OCI-LY7 (cell line): ENCODE data around the gene KLHL17. TPM values are rescaled to one million over a fixed set of nuclear protein-coding genes. Genes with fewer than 3 reads are reported as not detected.

Experiments used
- BruUV-seq: library from RNA; stranded (reverse); fragments of 400-500 nt; replicated peaks from 2 replicates; lab custom pipeline; 2021; lab: Mats Ljungman, UMichigan
- CTCF ChIA-PET: fragments of 300-600 bp; sonication (Branson Sonifier 250); formaldehyde crosslinking; loops from one replicate; lab custom pipeline; 2022; ENCODE audit warnings: antibody characterized with exemption; ENCODE audit not compliant: unreplicated experiment; lab: Charles Lee
- POLR2A ChIA-PET: fragments of 300-600 bp; sonication (Branson Sonifier 250); formaldehyde crosslinking; loops from one replicate; lab custom pipeline; 2022; ENCODE audit warnings: antibody characterized with exemption; lab: Charles Lee
- DNase-seq: peaks from one replicate; pipeline ENCODE4 v3.0.0-alpha.2; 2015; ENCODE audit warnings: low spot score
- H2AFZ ChIP-seq: fragments of 200-600 bp; sonication (generic), shearing (Covaris generic); 2 replicates; pipeline ENCODE4 v1.6.1; 2014; ENCODE audit warnings: mild to moderate bottlenecking, antibody characterized with exemption, low read length, moderate library complexity
- H3K27ac ChIP-seq: fragments of 200-600 bp; sonication (generic); 2 replicates; pipeline ENCODE4 v1.5.1; 2014; ENCODE audit warnings: mixed run types, low read depth, mild to moderate bottlenecking, moderate library complexity, low read length, inconsistent platforms; ENCODE audit not compliant: poor library complexity, severe bottlenecking
- H3K36me3 ChIP-seq: fragments of 200-600 bp; sonication (generic); 2 replicates; pipeline ENCODE4 v1.6.1; 2014; ENCODE audit warnings: mild to moderate bottlenecking, antibody characterized with exemption, low read length, moderate library complexity, mixed read lengths; ENCODE audit not compliant: insufficient read depth
- H3K4me1 ChIP-seq: fragments of 200-600 bp; sonication (generic); 2 replicates; pipeline ENCODE4 v1.5.1; 2014; ENCODE audit warnings: mild to moderate bottlenecking, low read length; ENCODE audit not compliant: insufficient read depth, poor library complexity, severe bottlenecking
- H3K4me2 ChIP-seq: fragments of 200-600 bp; sonication (generic); 2 replicates; pipeline ENCODE4 v1.6.1; 2014; ENCODE audit warnings: mild to moderate bottlenecking, low read length
- H3K4me3 ChIP-seq: fragments of 200-600 bp; sonication (generic); 2 replicates; pipeline ENCODE4 v1.5.1; 2014; ENCODE audit warnings: mild to moderate bottlenecking, low read depth, low read length; ENCODE audit not compliant: poor library complexity, severe bottlenecking
- H3K79me2 ChIP-seq: fragments of 200-600 bp; sonication (generic); 2 replicates; pipeline ENCODE4 v1.6.1; 2016; ENCODE audit warnings: low read depth, mild to moderate bottlenecking, low read length, moderate library complexity, mixed read lengths; ENCODE audit not compliant: insufficient read depth
- H3K9me2 ChIP-seq: fragments of 200-600 bp; sonication (generic); 2 replicates; pipeline ENCODE4 v1.6.1; 2016; ENCODE audit warnings: mild to moderate bottlenecking, low read length, mixed read lengths; ENCODE audit not compliant: insufficient read depth
- H3K9me3 ChIP-seq: fragments of 200-600 bp; sonication (generic); 2 replicates; pipeline ENCODE4 v1.6.1; 2014; ENCODE audit warnings: mild to moderate bottlenecking, mixed run types, low read length, mixed read lengths
- H4K20me1 ChIP-seq: fragments of 200-600 bp; sonication (generic); 2 replicates; pipeline ENCODE4 v1.6.1; 2014; ENCODE audit warnings: mild to moderate bottlenecking, antibody characterized with exemption, low read length, moderate library complexity, mixed read lengths; ENCODE audit not compliant: insufficient read depth
- EZH2phosphoT487 ChIP-seq: fragments of 200-600 bp; sonication (generic); IDR thresholded peaks from 2 replicates; pipeline ENCODE4 v1.6.1; 2018; ENCODE audit warnings: low read depth, borderline replicate concordance, mild to moderate bottlenecking, mixed run types, antibody characterized with exemption, low read length, moderate library complexity, mixed read lengths
- intact Hi-C: fragments of 100-400 bp; cut with micrococcal nuclease; formaldehyde crosslinking; loops from one replicate; pipeline ENCODE4 v1.10.0; 2022; ENCODE audit not compliant: unreplicated experiment
- total RNA-seq, 2 experiments: library from RNA; depleted of rRNA in 1 of 2; stranded (reverse); fragments of >200 nt in 1 of 2; shearing (Covaris generic) in 1 of 2; gene quantifications; 2 replicates each; pipeline ENCODE4 v1.2.3, GENCODE V29; 2014 to 2022
- TF ChIP-seq, protein P1 (sequence below): fragments of 200-600 bp; sonication (generic); conservative IDR thresholded peaks from 2 replicates; pipeline ENCODE4 v1.5.1; 2014; ENCODE audit warnings: mild to moderate bottlenecking, antibody characterized with exemption, low read length, moderate library complexity, mixed read lengths

The KLHL17 gene
- total RNA-seq, 2 experiments from 2014 or later, result 21.7 to 23.3 TPM

DNA sequence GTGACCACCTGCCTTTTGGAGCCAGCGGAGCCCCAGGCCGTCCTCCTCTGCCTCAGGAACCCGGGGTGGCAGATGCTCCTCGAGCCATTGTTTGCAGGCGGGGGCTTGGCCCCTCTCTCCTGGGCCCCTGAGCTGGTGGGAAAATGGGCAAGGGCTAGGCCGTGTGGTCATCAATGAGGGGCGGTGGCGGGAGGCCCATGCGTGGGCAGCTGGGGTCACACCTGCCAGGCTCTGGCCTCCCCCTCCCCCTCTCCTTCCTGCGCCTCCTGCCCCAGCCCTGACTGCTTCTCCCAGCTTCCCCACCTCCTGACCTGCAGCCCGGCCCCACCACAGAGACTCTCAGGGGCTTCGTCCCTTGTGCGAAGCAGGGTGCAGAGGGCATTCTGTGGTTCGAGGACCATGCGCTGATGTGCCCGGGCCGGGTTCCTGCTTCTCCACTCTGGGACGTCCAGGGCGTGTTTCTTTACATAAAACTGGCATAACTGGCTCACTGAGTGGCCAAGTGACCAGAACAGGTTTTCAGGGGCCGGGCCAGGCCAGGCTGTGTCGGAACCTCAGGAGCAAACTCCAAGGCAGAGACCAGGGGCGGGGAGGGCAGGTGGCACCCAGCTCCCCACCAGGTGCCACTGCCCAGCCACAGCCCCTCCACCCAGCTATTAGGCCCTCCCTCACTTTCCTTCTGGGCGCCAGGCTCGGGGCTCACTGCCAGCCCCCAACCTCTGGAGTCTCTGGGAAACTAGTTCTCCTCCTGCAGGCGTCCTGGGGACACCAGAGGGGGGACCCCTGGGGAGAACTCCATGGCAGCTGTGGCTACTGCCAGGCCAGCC, 27.4 kb upstream of the KLHL17 start:
- H3K9me2 ChIP-seq, result no peaks in the 10 kb centered on the region
- intact Hi-C loops, result no loop called here
- H3K4me2 ChIP-seq, result no peak overlapping the region
- H2AFZ ChIP-seq, result no peak overlapping the region
- H4K20me1 ChIP-seq, result no peaks in the 10 kb centered on the region
- no peak for TF ChIP-seq EZH2phosphoT487
- TF ChIP-seq, protein P1, sequence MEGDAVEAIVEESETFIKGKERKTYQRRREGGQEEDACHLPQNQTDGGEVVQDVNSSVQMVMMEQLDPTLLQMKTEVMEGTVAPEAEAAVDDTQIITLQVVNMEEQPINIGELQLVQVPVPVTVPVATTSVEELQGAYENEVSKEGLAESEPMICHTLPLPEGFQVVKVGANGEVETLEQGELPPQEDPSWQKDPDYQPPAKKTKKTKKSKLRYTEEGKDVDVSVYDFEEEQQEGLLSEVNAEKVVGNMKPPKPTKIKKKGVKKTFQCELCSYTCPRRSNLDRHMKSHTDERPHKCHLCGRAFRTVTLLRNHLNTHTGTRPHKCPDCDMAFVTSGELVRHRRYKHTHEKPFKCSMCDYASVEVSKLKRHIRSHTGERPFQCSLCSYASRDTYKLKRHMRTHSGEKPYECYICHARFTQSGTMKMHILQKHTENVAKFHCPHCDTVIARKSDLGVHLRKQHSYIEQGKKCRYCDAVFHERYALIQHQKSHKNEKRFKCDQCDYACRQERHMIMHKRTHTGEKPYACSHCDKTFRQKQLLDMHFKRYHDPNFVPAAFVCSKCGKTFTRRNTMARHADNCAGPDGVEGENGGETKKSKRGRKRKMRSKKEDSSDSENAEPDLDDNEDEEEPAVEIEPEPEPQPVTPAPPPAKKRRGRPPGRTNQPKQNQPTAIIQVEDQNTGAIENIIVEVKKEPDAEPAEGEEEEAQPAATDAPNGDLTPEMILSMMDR, result no peak
- H3K9me3 ChIP-seq, result no peaks in the 10 kb centered on the region
- no TSS peak for BruUV-seq
- H3K27ac ChIP-seq, result no peak overlapping the region
- ChIA-PET CTCF (interaction anchor here (0.6 kb wide), 1 partner anchor 89 kb away, joined by 3 read pairs; no protein-coding TSS in a partner anchor), POLR2A (no interaction called here)
- DNase-seq, result no peak
- no peak overlapping the region for H3K4me3 ChIP-seq
- H3K4me1 ChIP-seq, result no peaks in the 10 kb centered on the region
- no peaks in the 10 kb centered on the region for H3K36me3 ChIP-seq
- no peaks in the 10 kb centered on the region for H3K79me2 ChIP-seq

DNA sequence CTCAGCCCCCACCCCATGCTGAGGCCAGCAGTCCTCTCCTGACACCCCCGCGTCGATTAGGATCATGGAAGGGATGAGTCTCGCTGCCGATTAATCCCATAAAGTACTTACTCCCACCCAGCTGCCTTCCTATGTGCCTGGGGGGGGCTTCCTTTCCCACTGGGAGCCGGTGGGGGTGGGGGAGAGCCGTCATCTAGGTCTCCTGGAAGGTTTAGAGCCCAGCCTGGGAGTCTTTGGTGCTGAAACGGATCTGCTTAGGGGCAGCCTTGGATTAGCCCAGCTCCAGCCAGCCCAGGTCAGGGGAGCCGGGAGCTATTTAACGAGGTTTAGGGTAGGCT, 26.8 kb upstream of the KLHL17 start:
- H3K9me3 ChIP-seq, result no peaks in the 10 kb centered on the region
- POLR2A ChIA-PET, result no interaction called here
- H3K27ac ChIP-seq, result no peak overlapping the region
- H3K9me2 ChIP-seq, result no peaks in the 10 kb centered on the region
- no peak for DNase-seq
- no peak for TF ChIP-seq EZH2phosphoT487
- TF ChIP-seq, protein P1, result no peak
- H2AFZ ChIP-seq, result no peak overlapping the region
- CTCF ChIA-PET, result interaction anchor here (0.6 kb wide), 1 partner anchor 88 kb away, joined by 3 read pairs; no protein-coding TSS in a partner anchor
- no peak overlapping the region for H3K4me3 ChIP-seq
- no peaks in the 10 kb centered on the region for H3K79me2 ChIP-seq
- intact Hi-C loops, result no loop called here
- no peak overlapping the region for H3K4me2 ChIP-seq
- BruUV-seq, result no TSS peak
- no peaks in the 10 kb centered on the region for H3K36me3 ChIP-seq
- H3K4me1 ChIP-seq, result no peaks in the 10 kb centered on the region
- H4K20me1 ChIP-seq, result no peaks in the 10 kb centered on the region
